GM21619 (cell line): ENCODE results near the gene ANKRD13C.
A peak's percentile ranks its signal among the peaks of the same experiment; 100 is the strongest.

Source experiments
- ATAC-seq: cut with Tn5 transposase; IDR thresholded peaks from one replicate; pipeline ENCODE4 v1.9.1; 2021; ENCODE audit not compliant: unreplicated experiment

ANKRD13C gene

GRCh38 chr1:70299472-70299871 lies 55.0 kb downstream of the ANKRD13C start:
- no peak for ATAC-seq

GRCh38 chr1:70295749-70296148 lies 58.8 kb downstream of the ANKRD13C start:
- no peak for ATAC-seq

DNA sequence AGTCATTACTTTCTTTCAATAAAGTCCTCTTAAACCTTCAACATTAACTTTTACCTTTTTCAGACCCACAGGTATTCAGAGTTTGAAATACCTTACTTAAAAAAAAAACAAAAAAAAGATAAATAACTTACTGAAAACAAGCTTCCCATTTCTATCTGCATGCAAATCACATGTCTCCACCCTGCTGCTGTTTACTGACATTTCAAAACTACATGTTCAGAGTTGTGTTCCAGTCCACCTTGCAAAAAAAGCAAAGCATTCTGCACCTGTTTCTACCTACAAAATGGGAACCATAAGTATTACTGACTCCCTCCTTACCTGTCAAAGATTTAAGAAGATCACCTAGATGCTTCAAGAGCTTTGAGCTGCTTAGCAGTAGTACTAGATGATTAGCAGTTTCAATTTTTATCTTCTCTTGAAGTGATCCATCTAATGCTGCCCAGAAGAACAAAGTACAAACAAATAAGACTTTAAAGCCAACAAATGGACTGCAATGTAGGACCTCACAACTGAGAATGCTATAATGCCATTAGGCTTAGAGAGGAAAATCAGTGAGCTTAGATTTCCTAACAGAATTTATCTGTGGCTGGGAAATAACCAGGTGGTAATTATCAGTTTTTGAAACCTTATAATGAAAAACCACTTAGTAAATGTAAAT lies 61.2 kb downstream of the ANKRD13C start:
- no peak for ATAC-seq

- ATAC-seq = no peak
Observed at GRCh38 chr1:70290218-70290617, 64.3 kb downstream of the ANKRD13C start.

DNA sequence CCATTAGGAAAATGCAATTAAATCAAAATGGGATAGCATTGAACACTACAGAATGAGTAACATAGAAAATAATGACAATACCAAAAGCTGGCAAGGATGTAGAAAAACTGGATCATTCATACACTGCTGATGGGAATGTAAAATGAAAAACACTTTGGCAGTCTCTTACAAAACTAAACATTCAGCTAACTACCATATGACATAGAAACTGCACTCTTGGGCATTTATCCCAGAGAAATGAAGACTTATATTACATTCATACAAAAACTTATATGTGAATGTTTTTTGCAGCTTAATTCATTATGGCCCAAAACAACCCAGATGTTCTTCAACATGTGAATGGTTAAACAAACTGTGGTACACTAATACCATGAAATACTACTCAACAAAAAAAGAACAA lies 66.4 kb downstream of the ANKRD13C start:
- ATAC-seq = no peak

DNA sequence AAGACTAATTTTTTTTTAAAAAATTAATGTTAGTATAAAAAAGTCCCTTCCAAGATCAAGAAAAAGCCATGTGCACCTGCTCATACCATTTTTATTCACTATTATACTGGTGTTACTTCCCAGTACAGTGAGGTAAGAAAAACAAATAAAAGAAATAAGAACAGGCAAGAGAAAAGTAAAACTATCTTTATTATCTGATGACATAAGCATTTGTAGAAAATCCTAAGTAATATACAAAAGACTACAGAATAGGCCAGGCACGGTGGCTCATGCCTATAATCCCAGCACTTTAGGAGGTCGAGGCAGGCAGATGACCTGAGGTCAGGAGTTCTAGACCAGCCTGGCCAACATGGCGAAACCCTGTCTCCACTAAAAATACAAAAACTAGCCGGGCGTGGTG lies 68.1 kb downstream of the ANKRD13C start:
- no peak for ATAC-seq

- no peak for ATAC-seq
Observed at GRCh38 chr1:70284366-70284765, 70.2 kb downstream of the ANKRD13C start.

DNA sequence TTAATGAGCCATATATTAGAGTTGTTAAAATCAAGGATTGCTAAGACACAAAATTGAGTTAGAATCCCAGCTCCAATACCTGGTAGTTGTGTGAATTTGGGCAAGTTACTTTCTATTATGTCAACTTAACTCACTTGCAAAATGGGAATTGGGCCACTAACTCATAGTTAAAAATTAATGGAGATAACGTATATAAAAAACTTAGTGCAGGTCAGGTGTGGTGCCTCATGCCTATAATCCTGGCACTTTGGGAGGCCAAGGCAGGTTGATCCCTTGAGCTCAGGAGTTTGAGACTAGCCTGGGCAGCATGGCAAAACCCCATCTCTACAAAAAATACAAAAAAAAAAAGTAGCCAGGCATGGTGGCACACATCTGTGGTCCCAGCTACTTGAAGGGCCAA lies 75.8 kb downstream of the ANKRD13C start:
- ATAC-seq = no peak

GRCh38 chr1:70277875-70278274 lies 76.6 kb downstream of the ANKRD13C start:
- no peak for ATAC-seq

DNA sequence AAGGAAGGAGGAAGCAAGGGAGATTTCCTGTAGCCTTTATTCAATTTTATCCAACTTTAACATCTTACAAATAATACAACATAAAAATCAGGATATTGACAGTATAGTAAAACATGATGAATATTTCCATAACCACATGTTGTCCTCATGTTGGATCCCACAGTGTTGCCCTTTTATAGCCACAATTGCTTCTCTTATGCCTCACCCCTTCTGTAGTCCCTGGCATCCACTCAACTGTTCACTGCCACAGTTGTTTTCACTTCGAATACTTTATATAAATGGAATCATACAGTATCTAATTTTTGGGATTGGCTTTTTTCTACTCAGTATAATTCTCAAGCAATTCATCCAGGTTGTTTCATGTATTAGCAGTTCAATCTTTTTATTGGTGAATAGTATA lies 88.6 kb downstream of the ANKRD13C start:
- no peak for ATAC-seq

- ATAC-seq = no peak
Observed at GRCh38 chr1:70264839-70265238, 89.7 kb downstream of the ANKRD13C start.

DNA sequence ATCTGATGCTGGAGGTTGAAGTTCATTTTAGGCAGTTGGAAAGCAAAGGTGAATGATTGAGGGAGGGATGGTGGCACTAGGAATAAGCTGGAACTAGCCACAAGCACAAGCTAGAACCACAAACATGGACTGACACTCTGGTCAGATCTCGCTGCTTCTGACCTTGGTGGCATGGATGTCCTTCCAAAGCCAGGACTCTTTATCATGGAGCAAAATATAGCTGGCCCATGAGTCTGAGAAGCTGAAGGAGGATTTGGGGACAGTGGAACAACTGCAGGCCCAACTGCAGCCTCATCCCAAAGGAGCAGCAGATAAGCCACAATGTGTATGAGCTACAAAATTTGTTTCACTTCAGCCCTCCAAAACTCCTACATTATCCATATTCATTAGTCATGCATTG lies 97.9 kb downstream of the ANKRD13C start:
- no peak for ATAC-seq

GRCh38 chr1:70248729-70249128 lies 105.8 kb downstream of the ANKRD13C start:
- ATAC-seq = no peak

DNA sequence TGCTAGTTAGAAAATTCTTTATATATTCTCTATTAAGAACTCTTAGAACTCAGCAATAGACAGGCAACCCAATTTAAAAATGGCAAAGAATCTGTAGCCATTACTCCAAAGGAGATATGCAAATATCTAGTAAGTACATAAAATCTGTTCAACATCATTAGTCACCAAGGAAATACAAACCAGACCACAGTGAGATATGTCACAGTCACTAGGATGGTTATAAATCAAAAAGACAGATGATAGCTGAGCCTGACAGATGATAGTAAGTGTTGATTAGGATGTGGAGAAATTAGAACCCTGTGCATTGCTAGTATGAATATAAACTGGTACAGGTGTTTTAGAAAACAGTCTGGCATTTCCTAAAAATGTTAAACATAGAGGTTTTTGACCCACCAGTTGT lies 106.8 kb downstream of the ANKRD13C start:
- ATAC-seq = no peak

- ATAC-seq = no peak
Observed at GRCh38 chr1:70247122-70247521, 107.4 kb downstream of the ANKRD13C start.

DNA sequence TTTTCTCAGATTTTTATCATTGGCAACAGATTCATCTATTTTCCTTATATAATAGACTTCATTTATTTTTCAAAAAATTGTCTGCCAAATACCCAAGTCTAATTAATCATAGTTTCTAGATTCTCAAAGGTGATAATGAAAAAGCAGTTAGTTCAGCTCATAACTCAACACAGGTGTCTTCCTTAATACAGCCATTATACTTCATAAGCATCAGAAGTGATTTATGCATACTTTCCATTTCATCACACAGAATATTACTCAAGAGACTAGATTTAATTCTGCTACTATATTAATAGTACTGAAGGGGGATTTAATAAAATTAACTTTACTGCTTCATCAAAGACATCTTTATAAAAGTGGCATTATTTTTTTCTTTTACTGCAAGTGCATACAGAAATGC lies 114.6 kb downstream of the ANKRD13C start:
- no peak for ATAC-seq

DNA sequence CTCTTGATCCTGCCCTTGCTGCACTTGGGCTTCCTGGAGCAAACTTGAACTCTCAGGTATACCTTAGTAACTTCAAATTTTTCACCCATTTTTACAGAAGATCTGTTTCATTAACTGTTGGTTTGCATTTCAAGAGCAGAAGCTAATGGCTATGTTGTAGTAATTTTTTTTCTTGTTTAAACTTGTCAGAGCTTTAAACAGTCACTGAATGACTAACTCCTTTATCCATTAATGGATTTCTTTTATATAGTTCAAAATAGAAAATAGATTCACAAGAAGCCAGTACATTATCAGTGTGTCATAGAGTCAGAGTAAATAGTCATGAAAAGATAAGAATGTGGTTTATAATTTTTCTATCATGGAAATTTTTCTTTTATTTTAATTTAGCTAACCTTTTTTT lies 119.8 kb downstream of the ANKRD13C start:
- no peak for ATAC-seq

- ATAC-seq = no peak
Observed at GRCh38 chr1:70231475-70231874, 123.0 kb downstream of the ANKRD13C start.

- ATAC-seq = no peak
Observed at GRCh38 chr1:70228670-70229069, 125.9 kb downstream of the ANKRD13C start.

DNA sequence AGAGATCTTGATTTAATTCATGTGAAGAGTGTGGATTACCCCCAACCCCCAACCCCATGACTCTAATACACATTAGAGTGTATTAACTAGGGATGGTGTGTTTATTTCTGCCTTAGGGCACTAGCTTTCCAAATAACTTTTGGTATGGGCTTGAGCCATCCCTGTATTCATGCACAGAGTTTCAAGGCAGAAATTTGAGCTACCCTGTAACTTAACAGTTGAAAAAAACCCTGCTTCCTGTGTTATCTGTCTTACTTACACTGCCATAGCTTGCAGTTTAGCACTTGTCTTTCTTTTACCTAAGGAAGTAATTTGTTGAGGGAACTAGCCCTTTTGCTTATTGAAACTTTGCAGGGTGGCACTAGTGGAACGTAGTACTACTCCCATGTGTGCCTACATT lies 127.1 kb downstream of the ANKRD13C start:
- peak; percentile 56 for ATAC-seq

DNA sequence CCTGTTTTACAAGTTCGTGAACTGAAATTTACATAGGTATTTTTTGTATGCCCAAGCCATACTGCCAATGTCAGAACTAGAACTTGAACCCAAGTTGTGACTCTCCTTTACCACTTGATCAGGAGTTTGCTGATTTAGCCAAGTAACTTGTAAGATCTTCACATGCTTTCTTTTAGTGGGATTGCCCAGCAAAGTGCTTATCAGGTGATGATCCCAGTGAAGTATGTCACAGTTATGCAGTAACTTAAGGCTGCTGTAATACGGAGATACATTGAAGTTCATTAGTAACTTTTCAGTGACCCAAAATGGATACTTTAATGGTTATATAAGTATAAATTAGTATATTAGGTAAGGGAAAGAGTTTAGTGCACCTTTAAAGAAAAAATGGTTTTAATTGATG lies 129.6 kb downstream of the ANKRD13C start:
- ATAC-seq = no peak

- ATAC-seq = no peak
Observed at GRCh38 chr1:70222716-70223235, 131.7 kb downstream of the ANKRD13C start.
